A549 (cell line): ENCODE results near the gene NME3. TPM values are rescaled to one million over a fixed set of nuclear protein-coding genes. Genes with fewer than 3 reads are reported as not detected.
A peak's percentile ranks its signal among the peaks of the same experiment; 100 is the strongest.

Experiments used
- ATAC-seq, 2 experiments: fragments of 200-7000 bp in 1 of 2; fragments of >200 bp in 1 of 2; cut with Nextera tagmentation in 1 of 2; cut with Tn5 transposase in 1 of 2; 3 replicates each; pipeline versions ENCODE4 v1.8.0 to v1.9.1; 2018 to 2020; ENCODE audit warnings: mild to moderate bottlenecking in 1 of 2, moderate library complexity in 1 of 2
- CTCF ChIA-PET: fragments of 300-600 bp; sonication (Branson Sonifier 250); formaldehyde crosslinking; extraction: SDS; loops from one replicate; lab custom pipeline; 2021; ENCODE audit warnings: antibody characterized with exemption, inconsistent platforms; lab: Yijun Ruan, JAX
- POLR2A ChIA-PET: fragments of 350-600 bp; formaldehyde crosslinking; extraction: SDS; loops from one replicate; lab custom pipeline; 2021; ENCODE audit warnings: antibody characterized with exemption, inconsistent platforms; lab: Yijun Ruan, JAX
- DNase-seq, 2 experiments: peaks; one replicate each; pipeline versions ENCODE4 v3.0.0 to v3.0.0-alpha.2; 2011 to 2016; ENCODE audit warnings: low read depth in 1 of 2, low spot score in 1 of 2
- FAIRE-seq: peaks from 2 replicates; lab custom pipeline; 2011; peaks lifted over from hg19 to GRCh38; lab: Jason Lieb, UNC
- H3K27ac ChIP-seq, 2 experiments: fragments of >200 bp; sonication (Bioruptor Twin); formaldehyde crosslinking; 3 replicates each; pipeline ENCODE4 v1.5.1; 2016 to 2017
- H3K4me1 ChIP-seq: fragments of >200 bp; sonication (Bioruptor Twin); formaldehyde crosslinking; 3 replicates; pipeline ENCODE4 v1.6.1; 2016
- H3K4me2 ChIP-seq: fragments of >200 bp; sonication (Bioruptor Twin); formaldehyde crosslinking; 3 replicates; pipeline ENCODE4 v1.6.1; 2016
- H3K4me3 ChIP-seq: fragments of >200 bp; sonication (Bioruptor Twin); formaldehyde crosslinking; 3 replicates; pipeline ENCODE4 v1.5.1; 2016
- H3K9me3 ChIP-seq: fragments of >200 bp; sonication (Bioruptor Twin); formaldehyde crosslinking; 3 replicates; pipeline ENCODE4 v1.6.1; 2016
- CHD2 ChIP-seq: fragments of 150-350 bp; IDR thresholded peaks from 2 replicates; pipeline ENCODE4 v1.6.1; 2014; ENCODE audit warnings: low read length; ENCODE audit not compliant: partially characterized antibody
- CHD4 ChIP-seq: fragments of 200-600 bp; sonication (generic); IDR thresholded peaks from 2 replicates; pipeline ENCODE4 v1.6.1; 2016; ENCODE audit warnings: antibody characterized with exemption, mild to moderate bottlenecking, borderline replicate concordance
- ESRRA ChIP-seq: fragments of 150-350 bp; IDR thresholded peaks from 2 replicates; pipeline ENCODE4 v1.6.1; 2014; ENCODE audit warnings: mild to moderate bottlenecking, low read length, borderline replicate concordance
- FOXS1 ChIP-seq: fragments of 250-450 bp; sonication (Bioruptor Pico); IDR thresholded peaks from 2 replicates; pipeline ENCODE4 v1.5.0; 2020; ENCODE audit warnings: mild to moderate bottlenecking, moderate library complexity
- GATA3 ChIP-seq: IDR thresholded peaks from 2 replicates; pipeline ENCODE4 v1.6.1; 2012; ENCODE audit warnings: borderline replicate concordance
- JUNB ChIP-seq: fragments of >200 bp; sonication (Bioruptor Twin); formaldehyde crosslinking; IDR thresholded peaks from 2 replicates; pipeline ENCODE4 v1.6.1; 2016
- NR3C1 ChIP-seq: fragments of >200 bp; sonication (Bioruptor Twin); formaldehyde crosslinking; IDR thresholded peaks from 3 replicates; pipeline ENCODE4 v1.6.1; 2017
- POLR2A ChIP-seq: IDR thresholded peaks from 2 replicates; pipeline ENCODE4 v1.6.1; 2012; ENCODE audit warnings: mild to moderate bottlenecking, low read length
- RAD21 ChIP-seq, 2 experiments: fragments of >200 bp in 1 of 2; sonication (Bioruptor Twin) in 1 of 2; formaldehyde crosslinking in 1 of 2; IDR thresholded peaks in 1 of 2; conservative IDR thresholded peaks in 1 of 2; 2 replicates in 1 of 2; 3 replicates in 1 of 2; pipeline ENCODE4 v1.6.1; 2012 to 2018; ENCODE audit warnings: inconsistent platforms in 1 of 2
- RCOR1 ChIP-seq: fragments of 150-350 bp; IDR thresholded peaks from 2 replicates; pipeline ENCODE4 v1.6.1; 2014; ENCODE audit warnings: antibody characterized with exemption, low read length, low read depth
- ZC3H11A ChIP-seq: fragments of 450-650 bp; IDR thresholded peaks from 2 replicates; pipeline ENCODE4 v1.6.1; 2014; ENCODE audit warnings: antibody characterized with exemption, mild to moderate bottlenecking
- ZFP36 ChIP-seq: fragments of 450-650 bp; IDR thresholded peaks from 2 replicates; pipeline ENCODE4 v1.6.1; 2014; ENCODE audit warnings: borderline replicate concordance; ENCODE audit not compliant: partially characterized antibody
- WGBS: methylation state at CpG from one replicate; pipeline ENCODE4 v1.1.6; 2017; ENCODE audit errors: missing lambda C conversion rate; 5-methylcytosine and 5-hydroxymethylcytosine counted together
- polyA plus RNA-seq, 4 experiments: library from polyadenylated mRNA; depleted of rRNA in 3 of 4; stranded (reverse); fragments of >200 nt; fragmentation: RNase III in 1 of 4; extraction: RNeasy Plus Mini Kit Qiagen cat#74134 plus additional on column Dnase treatment in 1 of 4; gene quantifications; 2 replicates in 3 of 4; 3 replicates in 1 of 4; pipeline ENCODE4 v1.2.3, GENCODE V29; 2011 to 2017
- TF ChIP-seq, protein P1 (sequence below): IDR thresholded peaks from 2 replicates; pipeline ENCODE4 v1.6.1; 2012
- TF ChIP-seq, protein P2 (sequence below): fragments of >200 bp; sonication (Bioruptor Twin); formaldehyde crosslinking; IDR thresholded peaks from 2 replicates; pipeline ENCODE4 v1.6.1; 2016
- TF ChIP-seq, protein P3 (sequence below): fragments of 250-450 bp; sonication (Bioruptor Pico); IDR thresholded peaks from 2 replicates; pipeline ENCODE4 v1.5.0; 2020; ENCODE audit warnings: low read depth, mild to moderate bottlenecking, moderate library complexity
- TF ChIP-seq, protein P4 (sequence below): fragments of 200-600 bp; sonication (generic); IDR thresholded peaks from 2 replicates; pipeline ENCODE4 v1.6.1; 2016; ENCODE audit warnings: antibody characterized with exemption, mild to moderate bottlenecking, moderate library complexity

Gene NME3
- polyA plus RNA-seq, 2 of the 4 experiments (the other 2 are of a cell fraction): 15.2 to 49.9 TPM

DNA sequence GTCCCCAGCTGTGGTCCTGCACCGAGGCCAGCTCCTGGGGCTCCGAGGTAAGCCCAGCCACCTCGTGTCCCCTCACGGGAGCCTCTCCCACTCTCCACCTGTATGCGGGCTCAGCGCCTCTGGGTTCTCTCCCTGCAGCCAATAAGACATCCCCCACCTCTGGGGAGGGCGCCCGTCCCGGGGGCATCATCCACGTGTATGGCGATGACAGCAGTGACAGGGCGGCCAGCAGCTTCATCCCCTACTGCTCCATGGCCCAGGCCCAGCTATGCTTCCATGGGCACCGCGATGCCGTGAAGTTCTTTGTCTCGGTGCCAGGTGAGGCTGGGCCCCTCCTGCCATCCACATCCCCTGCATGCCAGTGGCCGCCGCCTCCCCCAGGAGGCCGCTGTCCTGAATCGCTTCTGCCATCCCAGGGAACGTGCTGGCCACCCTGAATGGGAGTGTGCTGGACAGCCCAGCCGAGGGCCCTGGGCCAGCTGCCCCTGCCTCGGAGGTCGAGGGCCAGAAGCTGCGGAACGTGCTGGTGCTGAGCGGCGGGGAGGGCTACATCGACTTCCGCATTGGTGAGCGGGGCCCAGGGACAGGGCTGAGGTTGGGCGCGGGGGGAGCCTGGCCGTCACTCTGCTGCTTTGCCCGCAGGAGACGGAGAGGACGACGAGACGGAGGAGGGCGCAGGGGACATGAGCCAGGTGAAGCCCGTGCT, 3.1 kb downstream of the NME3 start:
- TF ChIP-seq NR3C1: no peak
- TF ChIP-seq, protein P1, sequence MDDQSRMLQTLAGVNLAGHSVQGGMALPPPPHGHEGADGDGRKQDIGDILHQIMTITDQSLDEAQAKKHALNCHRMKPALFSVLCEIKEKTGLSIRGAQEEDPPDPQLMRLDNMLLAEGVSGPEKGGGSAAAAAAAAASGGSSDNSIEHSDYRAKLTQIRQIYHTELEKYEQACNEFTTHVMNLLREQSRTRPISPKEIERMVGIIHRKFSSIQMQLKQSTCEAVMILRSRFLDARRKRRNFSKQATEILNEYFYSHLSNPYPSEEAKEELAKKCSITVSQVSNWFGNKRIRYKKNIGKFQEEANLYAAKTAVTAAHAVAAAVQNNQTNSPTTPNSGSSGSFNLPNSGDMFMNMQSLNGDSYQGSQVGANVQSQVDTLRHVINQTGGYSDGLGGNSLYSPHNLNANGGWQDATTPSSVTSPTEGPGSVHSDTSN: peak; percentile 27; the same call in 1 of the 2 replicates
- TF ChIP-seq RCOR1: no peak
- no peak for TF ChIP-seq CHD4
- TF ChIP-seq ESRRA: no peak
- no peak for DNase-seq
- Histone ChIP-seq H3K9me3 (no peaks in the 10 kb centered on the region), H3K4me2 (no peak overlapping the region), H3K27ac (no peak overlapping the region), H3K4me1 (peaks cover 14% of the 10 kb centered on the region), H3K4me3 (no peak overlapping the region)
- WGBS: 88% methylated on average over 29 of the region's 41 CpGs
- ATAC-seq: no peak
- ChIA-PET POLR2A (interaction anchor here (6.5 kb wide), 1 partner anchor 14 kb away, joined by 46 read pairs; the partner anchor contains the start of genes NUBP2 and SPSB3), CTCF (interaction anchor here (1.7 to 8.5 kb wide), 3 partner anchors 8 to 61 kb away, joined by 4 to 56 read pairs (median 7); partner anchors contain the start of gene MAPK8IP3)
- no peak for FAIRE-seq

DNA sequence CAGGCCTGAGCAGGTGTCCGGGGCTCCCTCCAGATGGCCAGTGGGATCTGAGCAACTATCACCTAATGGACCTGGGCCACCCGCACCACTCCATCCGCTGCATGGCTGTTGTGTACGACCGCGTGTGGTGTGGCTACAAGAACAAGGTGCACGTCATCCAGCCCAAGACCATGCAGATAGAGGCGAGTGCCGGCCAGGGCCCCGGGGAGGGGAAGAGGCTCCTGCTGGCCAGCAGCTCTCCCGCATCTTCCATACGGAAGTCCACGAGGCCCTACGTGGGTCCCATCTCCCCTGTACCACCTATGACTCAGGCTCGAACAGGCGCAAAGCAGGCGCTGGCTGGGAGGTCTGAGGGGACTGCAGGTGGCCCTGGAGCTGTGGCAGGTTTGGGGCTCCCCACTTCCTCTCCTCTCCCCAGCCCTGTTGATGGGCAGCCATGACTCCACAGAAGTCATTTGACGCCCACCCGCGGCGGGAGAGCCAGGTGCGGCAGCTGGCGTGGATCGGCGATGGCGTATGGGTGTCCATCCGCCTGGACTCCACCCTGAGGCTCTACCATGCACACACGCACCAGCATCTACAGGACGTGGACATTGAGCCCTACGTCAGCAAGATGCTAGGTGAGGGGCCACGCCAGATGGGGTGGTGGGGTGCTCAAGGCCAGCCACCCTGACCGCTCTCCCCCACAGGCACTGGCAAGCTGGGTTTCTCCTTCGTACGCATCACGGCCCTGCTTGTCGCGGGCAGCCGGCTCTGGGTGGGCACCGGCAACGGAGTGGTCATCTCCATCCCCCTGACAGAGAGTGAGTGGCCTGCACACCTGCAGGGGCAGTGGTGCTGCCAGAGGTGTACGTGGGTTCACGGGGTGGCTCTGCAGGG, 4.0 kb downstream of the NME3 start:
- H3K9me3 ChIP-seq: no peaks in the 10 kb centered on the region

More for the DNA sequence above, 4.0 kb downstream of the NME3 start:
- Histone ChIP-seq H3K4me2 (no peak overlapping the region), H3K27ac (no peak overlapping the region), H3K4me1 (peaks cover 14% of the 10 kb centered on the region), H3K4me3 (no peak overlapping the region)
- no peak for TF ChIP-seq ZC3H11A
- TF ChIP-seq, protein P2, sequence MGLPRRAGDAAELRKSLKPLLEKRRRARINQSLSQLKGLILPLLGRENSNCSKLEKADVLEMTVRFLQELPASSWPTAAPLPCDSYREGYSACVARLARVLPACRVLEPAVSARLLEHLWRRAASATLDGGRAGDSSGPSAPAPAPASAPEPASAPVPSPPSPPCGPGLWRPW: no peak
- TF ChIP-seq FOXS1 (CRISPR knock-in tag): no peak
- no peak for TF ChIP-seq JUNB
- no peak for TF ChIP-seq RAD21 (conservative IDR thresholded peaks at IDR 0.05 in 1 of 2, IDR thresholded peaks at IDR 0.05 in 1 of 2)
- TF ChIP-seq GATA3: no peak
- no peak for TF ChIP-seq POLR2A
- TF ChIP-seq, protein P3, sequence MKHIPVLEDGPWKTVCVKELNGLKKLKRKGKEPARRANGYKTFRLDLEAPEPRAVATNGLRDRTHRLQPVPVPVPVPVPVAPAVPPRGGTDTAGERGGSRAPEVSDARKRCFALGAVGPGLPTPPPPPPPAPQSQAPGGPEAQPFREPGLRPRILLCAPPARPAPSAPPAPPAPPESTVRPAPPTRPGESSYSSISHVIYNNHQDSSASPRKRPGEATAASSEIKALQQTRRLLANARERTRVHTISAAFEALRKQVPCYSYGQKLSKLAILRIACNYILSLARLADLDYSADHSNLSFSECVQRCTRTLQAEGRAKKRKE (CRISPR knock-in tag): no peak
- TF ChIP-seq, protein P4, sequence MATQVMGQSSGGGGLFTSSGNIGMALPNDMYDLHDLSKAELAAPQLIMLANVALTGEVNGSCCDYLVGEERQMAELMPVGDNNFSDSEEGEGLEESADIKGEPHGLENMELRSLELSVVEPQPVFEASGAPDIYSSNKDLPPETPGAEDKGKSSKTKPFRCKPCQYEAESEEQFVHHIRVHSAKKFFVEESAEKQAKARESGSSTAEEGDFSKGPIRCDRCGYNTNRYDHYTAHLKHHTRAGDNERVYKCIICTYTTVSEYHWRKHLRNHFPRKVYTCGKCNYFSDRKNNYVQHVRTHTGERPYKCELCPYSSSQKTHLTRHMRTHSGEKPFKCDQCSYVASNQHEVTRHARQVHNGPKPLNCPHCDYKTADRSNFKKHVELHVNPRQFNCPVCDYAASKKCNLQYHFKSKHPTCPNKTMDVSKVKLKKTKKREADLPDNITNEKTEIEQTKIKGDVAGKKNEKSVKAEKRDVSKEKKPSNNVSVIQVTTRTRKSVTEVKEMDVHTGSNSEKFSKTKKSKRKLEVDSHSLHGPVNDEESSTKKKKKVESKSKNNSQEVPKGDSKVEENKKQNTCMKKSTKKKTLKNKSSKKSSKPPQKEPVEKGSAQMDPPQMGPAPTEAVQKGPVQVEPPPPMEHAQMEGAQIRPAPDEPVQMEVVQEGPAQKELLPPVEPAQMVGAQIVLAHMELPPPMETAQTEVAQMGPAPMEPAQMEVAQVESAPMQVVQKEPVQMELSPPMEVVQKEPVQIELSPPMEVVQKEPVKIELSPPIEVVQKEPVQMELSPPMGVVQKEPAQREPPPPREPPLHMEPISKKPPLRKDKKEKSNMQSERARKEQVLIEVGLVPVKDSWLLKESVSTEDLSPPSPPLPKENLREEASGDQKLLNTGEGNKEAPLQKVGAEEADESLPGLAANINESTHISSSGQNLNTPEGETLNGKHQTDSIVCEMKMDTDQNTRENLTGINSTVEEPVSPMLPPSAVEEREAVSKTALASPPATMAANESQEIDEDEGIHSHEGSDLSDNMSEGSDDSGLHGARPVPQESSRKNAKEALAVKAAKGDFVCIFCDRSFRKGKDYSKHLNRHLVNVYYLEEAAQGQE: no peak
- TF ChIP-seq ZFP36: no peak
- TF ChIP-seq CHD2: no peak
- CTCF ChIA-PET: interaction anchor here (2.3 to 8.5 kb wide), 2 partner anchors 43 to 60 kb away, joined by 7 to 56 read pairs; partner anchors contain the start of gene MAPK8IP3
- 97% methylated on average over 40 of the region's 42 CpGs for WGBS
- ATAC-seq (no peak), FAIRE-seq (no peak), DNase-seq (no peak)
- POLR2A ChIA-PET: no interaction called here
